Smooth muscle cell (in vitro differentiated cells): ENCODE results near the gene RPL12. TPM values are rescaled to one million over a fixed set of nuclear protein-coding genes. Genes with fewer than 3 reads are reported as not detected.

ENCODE experiments used
- DNase-seq: peaks from one replicate; lab custom pipeline; 2025; ENCODE audit not compliant: unreplicated experiment; lab: John Stamatoyannopoulos, UW
- H2AFZ ChIP-seq: fragments of 200-600 bp; sonication (generic); 2 replicates; pipeline ENCODE4 v1.6.0; 2016; ENCODE audit warnings: antibody characterized with exemption, low read depth, mild to moderate bottlenecking
- H3F3A ChIP-seq: fragments of 200-600 bp; sonication (generic); 2 replicates; pipeline ENCODE4 v1.6.0; 2017; ENCODE audit warnings: antibody characterized with exemption, low read depth
- H3K27ac ChIP-seq: fragments of 200-600 bp; sonication (generic); 2 replicates; pipeline ENCODE4 v1.5.1; 2016; ENCODE audit warnings: low read depth, mild to moderate bottlenecking
- H3K27me3 ChIP-seq: fragments of 200-600 bp; sonication (generic); 2 replicates; pipeline ENCODE4 v1.6.1; 2016; ENCODE audit warnings: low read depth, mild to moderate bottlenecking
- H3K36me3 ChIP-seq: fragments of 200-600 bp; sonication (generic); 2 replicates; pipeline ENCODE4 v1.5.1; 2016; ENCODE audit warnings: low read depth
- H3K4me1 ChIP-seq: fragments of 200-600 bp; sonication (generic); 2 replicates; pipeline ENCODE4 v1.5.1; 2016; ENCODE audit warnings: low read depth
- H3K4me2 ChIP-seq: fragments of 200-600 bp; sonication (generic); 2 replicates; pipeline ENCODE4 v1.6.0; 2016; ENCODE audit warnings: mild to moderate bottlenecking
- H3K4me3 ChIP-seq: fragments of 200-600 bp; sonication (generic); 2 replicates; pipeline ENCODE4 v1.5.1; 2016; ENCODE audit warnings: mild to moderate bottlenecking
- H3K79me2 ChIP-seq: fragments of 200-600 bp; sonication (generic); 2 replicates; pipeline ENCODE4 v1.6.0; 2016; ENCODE audit warnings: low read depth, mild to moderate bottlenecking
- H3K9ac ChIP-seq: fragments of 200-600 bp; sonication (generic); 2 replicates; pipeline ENCODE4 v1.6.0; 2016; ENCODE audit warnings: low read depth
- H3K9me3 ChIP-seq: fragments of 200-600 bp; sonication (generic); replicated peaks from 2 replicates; pipeline ENCODE4 v1.5.1; 2016; ENCODE audit warnings: low read depth
- H4K20me1 ChIP-seq: fragments of 200-600 bp; sonication (generic); 2 replicates; pipeline ENCODE4 v1.6.0; 2016; ENCODE audit warnings: low read depth
- WGBS: methylation state at CpG from one replicate; pipeline ENCODE4 v1.1.7; 2016; ENCODE audit warnings: low lambda C conversion rate; 5-methylcytosine and 5-hydroxymethylcytosine counted together
- polyA plus RNA-seq: library from polyadenylated mRNA; unstranded; fragments of >200 nt; fragmentation: Nextera tagmentation; extraction: Ambion mirVana; gene quantifications from 2 replicates; pipeline ENCODE4 v1.2.1, GENCODE V29; 2016
- total RNA-seq: library from RNA; depleted of rRNA; stranded (reverse); fragments of >200 nt; gene quantifications from 2 replicates; pipeline ENCODE4 v1.2.3, GENCODE V29; 2014
- TF ChIP-seq, protein P1 (sequence below): fragments of 200-600 bp; sonication (generic); IDR thresholded peaks from 2 replicates; pipeline ENCODE4 v1.5.1; 2017; ENCODE audit warnings: borderline replicate concordance, mild to moderate bottlenecking, antibody characterized with exemption; ENCODE audit not compliant: insufficient read depth, poor library complexity, severe bottlenecking

RPL12 gene
- total and polyA plus RNA-seq, 2 experiments from 2014 or later, result 371 to 1,296 TPM

DNA sequence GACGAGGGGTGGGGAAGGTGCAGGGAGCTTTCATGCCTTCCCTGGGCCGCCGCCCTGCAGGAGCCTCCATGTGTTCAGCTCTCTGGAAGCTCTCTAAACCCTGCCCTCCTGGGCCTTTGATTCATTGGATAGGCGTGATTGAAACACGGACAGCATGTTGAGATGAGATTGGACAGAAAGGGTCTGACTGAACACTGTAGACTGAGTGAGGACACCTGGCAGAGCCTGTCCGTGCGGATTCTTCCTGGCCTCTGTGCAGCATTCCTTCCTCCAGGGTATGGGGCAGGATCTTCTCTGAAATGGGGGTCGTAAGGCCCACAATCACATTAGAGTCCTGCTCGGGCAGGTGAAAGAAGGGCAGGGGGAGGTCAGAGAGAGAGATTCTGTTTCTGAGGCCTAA is 12.8 kb downstream of the RPL12 start:
- no peaks in the 10 kb centered on the region for H3K9me3 ChIP-seq
- H3K79me2 ChIP-seq, result no peaks in the 10 kb centered on the region
- no peaks in the 10 kb centered on the region for H3F3A ChIP-seq
- H3K9ac ChIP-seq, result no peak overlapping the region
- H3K4me3 ChIP-seq, result no peak overlapping the region
- H3K36me3 ChIP-seq, result peaks cover 21% of the 10 kb centered on the region
- no peak overlapping the region for H3K27ac ChIP-seq
- no peak overlapping the region for H2AFZ ChIP-seq
- peaks cover 5% of the 10 kb centered on the region for H4K20me1 ChIP-seq
- H3K4me2 ChIP-seq, result no peak overlapping the region
- H3K27me3 ChIP-seq, result no peaks in the 10 kb centered on the region
- H3K4me1 ChIP-seq, result no peaks in the 10 kb centered on the region
- WGBS, result 82% methylated on average over 9 of the region's 9 CpGs
- no peak for DNase-seq
- TF ChIP-seq, protein P1, sequence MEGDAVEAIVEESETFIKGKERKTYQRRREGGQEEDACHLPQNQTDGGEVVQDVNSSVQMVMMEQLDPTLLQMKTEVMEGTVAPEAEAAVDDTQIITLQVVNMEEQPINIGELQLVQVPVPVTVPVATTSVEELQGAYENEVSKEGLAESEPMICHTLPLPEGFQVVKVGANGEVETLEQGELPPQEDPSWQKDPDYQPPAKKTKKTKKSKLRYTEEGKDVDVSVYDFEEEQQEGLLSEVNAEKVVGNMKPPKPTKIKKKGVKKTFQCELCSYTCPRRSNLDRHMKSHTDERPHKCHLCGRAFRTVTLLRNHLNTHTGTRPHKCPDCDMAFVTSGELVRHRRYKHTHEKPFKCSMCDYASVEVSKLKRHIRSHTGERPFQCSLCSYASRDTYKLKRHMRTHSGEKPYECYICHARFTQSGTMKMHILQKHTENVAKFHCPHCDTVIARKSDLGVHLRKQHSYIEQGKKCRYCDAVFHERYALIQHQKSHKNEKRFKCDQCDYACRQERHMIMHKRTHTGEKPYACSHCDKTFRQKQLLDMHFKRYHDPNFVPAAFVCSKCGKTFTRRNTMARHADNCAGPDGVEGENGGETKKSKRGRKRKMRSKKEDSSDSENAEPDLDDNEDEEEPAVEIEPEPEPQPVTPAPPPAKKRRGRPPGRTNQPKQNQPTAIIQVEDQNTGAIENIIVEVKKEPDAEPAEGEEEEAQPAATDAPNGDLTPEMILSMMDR, result peak; percentile 15

DNA sequence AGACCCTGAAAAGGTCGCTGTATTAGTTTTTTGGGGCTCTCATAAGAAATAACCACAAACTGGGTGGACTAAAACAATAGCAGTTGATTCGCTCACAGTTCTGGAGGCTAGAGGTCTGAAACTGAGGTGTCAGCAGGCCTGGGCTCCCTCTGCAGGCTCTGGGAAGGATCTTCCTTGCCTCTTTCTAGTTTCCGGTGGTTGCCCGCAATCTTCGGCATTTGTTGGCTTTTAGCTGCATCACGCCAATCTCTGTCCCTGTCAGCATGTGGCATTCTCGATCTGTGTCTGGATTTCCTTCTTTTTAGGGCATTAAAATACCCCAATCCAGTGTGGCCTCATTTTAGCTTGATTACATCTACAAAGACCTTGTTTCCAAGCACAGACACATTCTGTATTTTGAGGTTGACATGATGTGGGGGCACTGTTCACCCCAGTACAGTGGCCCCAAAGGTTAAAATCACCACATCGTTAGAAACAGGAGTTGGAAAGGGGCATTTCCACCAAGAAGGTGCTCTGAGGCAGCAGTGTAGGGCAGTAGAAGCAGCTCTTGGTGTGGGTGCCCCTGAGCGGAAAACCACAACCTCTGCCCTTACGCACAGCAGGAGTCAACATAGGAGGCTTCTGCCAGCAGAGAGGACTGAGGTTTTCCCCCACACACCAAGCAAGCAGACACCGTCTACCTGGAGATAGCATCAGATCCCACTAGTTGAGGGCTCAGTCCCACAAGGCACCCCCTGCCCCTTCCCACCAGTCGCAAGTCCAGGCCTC is 13.5 kb downstream of the RPL12 start:
- TF ChIP-seq, protein P1, result no peak
- Histone ChIP-seq H3K4me2 (no peak overlapping the region), H3K4me3 (no peak overlapping the region), H3K9ac (no peak overlapping the region), H3F3A (no peaks in the 10 kb centered on the region), H3K79me2 (peaks cover 5% of the 10 kb centered on the region), H2AFZ (no peak overlapping the region), H4K20me1 (peaks cover 12% of the 10 kb centered on the region), H3K27ac (no peak overlapping the region), H3K27me3 (no peaks in the 10 kb centered on the region), H3K4me1 (no peaks in the 10 kb centered on the region), H3K9me3 (no peaks in the 10 kb centered on the region), H3K36me3 (peaks cover 24% of the 10 kb centered on the region)
- 89% methylated on average over 12 of the region's 12 CpGs for WGBS
- DNase-seq, result no peak

DNA sequence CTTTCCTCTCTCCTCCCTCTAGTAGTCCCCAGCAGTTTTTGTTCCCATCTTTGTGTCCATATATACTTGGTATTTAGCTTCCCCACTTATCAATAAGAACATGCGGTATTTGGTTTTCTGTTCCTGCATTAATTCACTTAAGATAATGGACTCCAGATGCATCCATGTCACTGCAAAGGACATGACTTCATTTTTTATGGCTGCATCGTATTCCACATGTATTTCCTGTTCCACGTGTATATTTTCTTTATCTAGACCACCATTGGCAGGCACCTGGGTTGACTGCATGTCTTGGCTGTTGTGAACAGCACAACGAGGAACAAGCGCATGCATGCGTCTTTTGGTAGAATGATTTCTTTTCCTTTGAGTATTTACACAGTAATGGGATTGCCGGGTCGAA is 20.8 kb downstream of the RPL12 start:
- H4K20me1 ChIP-seq, result peaks cover 55% of the 10 kb centered on the region
- no peak overlapping the region for H3K4me2 ChIP-seq
- no peak overlapping the region for H3K27ac ChIP-seq
- H3K9ac ChIP-seq, result no peak overlapping the region
- H3K36me3 ChIP-seq, result peaks cover 16% of the 10 kb centered on the region
- H2AFZ ChIP-seq, result no peak overlapping the region
- H3K4me1 ChIP-seq, result peaks cover 3% of the 10 kb centered on the region
- TF ChIP-seq, protein P1, result no peak
- H3K27me3 ChIP-seq, result no peaks in the 10 kb centered on the region
- H3F3A ChIP-seq, result no peaks in the 10 kb centered on the region
- H3K9me3 ChIP-seq, result no peaks in the 10 kb centered on the region
- DNase-seq, result no peak
- peaks cover 59% of the 10 kb centered on the region for H3K79me2 ChIP-seq
- 97% methylated on average over 8 of the region's 8 CpGs for WGBS
- H3K4me3 ChIP-seq, result no peak overlapping the region

DNA sequence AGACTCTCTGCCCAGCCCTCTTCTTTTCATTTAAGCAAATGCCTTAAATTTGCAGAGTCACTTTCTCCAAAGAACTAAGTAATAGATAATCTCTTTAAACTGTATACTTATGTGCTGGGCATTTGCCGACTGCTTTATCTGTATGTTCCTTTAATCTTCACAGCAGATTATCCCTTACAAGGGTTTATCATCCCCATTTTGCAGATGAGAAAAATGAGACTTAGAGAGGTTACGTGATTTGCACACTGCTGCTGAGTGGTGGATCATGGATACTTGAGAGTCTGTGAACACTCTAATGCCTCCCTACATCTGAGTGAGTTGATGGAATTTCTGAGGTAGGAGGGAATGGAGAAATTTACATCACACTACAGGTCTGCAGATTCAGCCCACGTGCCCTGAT is 22.9 kb downstream of the RPL12 start:
- TF ChIP-seq, protein P1, result no peak
- Histone ChIP-seq H3K9me3 (no peaks in the 10 kb centered on the region), H4K20me1 (peaks cover 54% of the 10 kb centered on the region), H2AFZ (no peak overlapping the region), H3K4me1 (peaks cover 9% of the 10 kb centered on the region), H3F3A (peaks cover 8% of the 10 kb centered on the region), H3K4me3 (no peak overlapping the region), H3K27ac (no peak overlapping the region), H3K27me3 (no peaks in the 10 kb centered on the region), H3K9ac (no peak overlapping the region), H3K36me3 (peaks cover 3% of the 10 kb centered on the region), H3K79me2 (peaks cover 70% of the 10 kb centered on the region), H3K4me2 (no peak overlapping the region)
- WGBS, result 83% methylated on average over 3 of the region's 3 CpGs
- no peak for DNase-seq
